ENCODE data around the gene KCNMB4.

DNA sequence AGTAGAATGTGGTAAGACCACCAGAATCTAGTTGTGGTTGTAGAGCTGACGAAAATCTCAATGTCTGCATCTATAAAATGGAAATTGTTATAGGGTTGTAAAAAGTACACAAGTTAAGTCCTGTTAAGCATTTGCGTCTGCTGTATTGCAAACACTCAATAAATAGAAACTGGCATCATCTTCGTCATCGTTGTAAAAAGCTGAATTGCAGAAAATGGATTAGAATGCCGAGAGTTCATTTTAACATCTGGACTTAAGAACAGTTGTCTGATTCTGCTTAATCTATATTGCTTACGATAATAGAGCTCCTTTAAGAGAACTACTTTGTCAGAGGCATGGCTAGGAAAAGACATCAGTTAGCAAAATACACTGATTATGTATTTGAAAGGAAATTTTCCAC is 33.2 kb downstream of the KCNMB4 start:
- TF ChIP-seq CTCF (IDR thresholded peaks at IDR 0.05) = no peak
- no peak for TF ChIP-seq POLR2A (IDR thresholded peaks at IDR 0.05)
- TF ChIP-seq EP300 (IDR thresholded peaks at IDR 0.05) = no peak
- no peak for TF ChIP-seq POLR2AphosphoS5 (IDR thresholded peaks at IDR 0.05)
